HG02678 (cell line): Measurements from ENCODE around the gene NOTCH4.
A peak's percentile ranks its signal among the peaks of the same experiment; 100 is the strongest.
"Not testable (repeated sequence)": the region's sequence is repeated elsewhere in the genome, so short reads cannot be mapped to it uniquely, and the experiment has no call there.

Experiments used
- ATAC-seq: cut with Tn5 transposase; IDR thresholded peaks from one replicate; pipeline ENCODE4 v1.9.1; 2021; ENCODE audit warnings: mild to moderate bottlenecking, moderate library complexity; ENCODE audit not compliant: unreplicated experiment

NOTCH4 gene

GRCh38 chr6:32194825-32195651 is 28.8 kb downstream of the NOTCH4 start:
- ATAC-seq: no peak

- no peak for ATAC-seq
Observed at GRCh38 chr6:32194388-32194787, 29.5 kb downstream of the NOTCH4 start.

- ATAC-seq: not testable (repeated sequence)
Observed at GRCh38 chr6:32193096-32193495, 30.8 kb downstream of the NOTCH4 start.

GRCh38 chr6:32192608-32193039 is 31.2 kb downstream of the NOTCH4 start, which contains the start of gene GPSM3:
TSS of gene GPSM3 (minus strand) at chr6:32192643. CDS start at chr6:32192513, 130 bp downstream.
- ATAC-seq: no peak

GRCh38 chr6:32191696-32192607 is 31.9 kb downstream of the NOTCH4 start:
- no peak for ATAC-seq

- ATAC-seq: no peak
Observed at GRCh38 chr6:32190911-32191677, 32.8 kb downstream of the NOTCH4 start.

- peak; percentile 73 for ATAC-seq
Observed at GRCh38 chr6:32190054-32190851, 33.6 kb downstream of the NOTCH4 start, which contains the start of gene PBX2. TSS of gene PBX2 (minus strand) at chr6:32190202. CDS start at chr6:32189915, 287 bp downstream.

GRCh38 chr6:32189742-32190053 is 34.2 kb downstream of the NOTCH4 start:
- no peak for ATAC-seq

- no peak for ATAC-seq
Observed at GRCh38 chr6:32189069-32189741, 34.7 kb downstream of the NOTCH4 start.

- no peak for ATAC-seq
Observed at GRCh38 chr6:32188381-32189068, 35.3 kb downstream of the NOTCH4 start.

GRCh38 chr6:32187725-32188380 is 36.0 kb downstream of the NOTCH4 start:
- ATAC-seq: not testable (repeated sequence)

GRCh38 chr6:32187009-32187709 is 36.7 kb downstream of the NOTCH4 start:
- no peak for ATAC-seq

- ATAC-seq: not testable (repeated sequence)
Observed at GRCh38 chr6:32186151-32186840, 37.6 kb downstream of the NOTCH4 start.

- ATAC-seq: not testable (repeated sequence)
Observed at GRCh38 chr6:32185681-32186131, 38.2 kb downstream of the NOTCH4 start.

- no peak for ATAC-seq
Observed at GRCh38 chr6:32184084-32184640, 39.7 kb downstream of the NOTCH4 start, which contains the start of gene AGER. TSS of gene AGER (minus strand) at chr6:32184253. CDS start at chr6:32184222, 31 bp downstream.

- no peak for ATAC-seq
Observed at GRCh38 chr6:32183483-32184083, 40.3 kb downstream of the NOTCH4 start.
